GM21526 (cell line): Measurements from ENCODE around the gene STRA6.

ENCODE experiments used
- ATAC-seq: cut with Tn5 transposase; IDR thresholded peaks from one replicate; pipeline ENCODE4 v1.9.1; 2021; ENCODE audit warnings: moderate library complexity; ENCODE audit not compliant: unreplicated experiment, low FRiP score

The STRA6 gene

GRCh38 chr15:74208901-74209559, 6.4 kb upstream of the STRA6 start:
- ATAC-seq, result no peak

GRCh38 chr15:74208496-74208895, 5.9 kb upstream of the STRA6 start:
- ATAC-seq, result no peak

- ATAC-seq, result no peak
Measured at GRCh38 chr15:74207652-74208440, 5.3 kb upstream of the STRA6 start.

GRCh38 chr15:74206801-74207281, 4.3 kb upstream of the STRA6 start:
- no peak for ATAC-seq

- ATAC-seq, result no peak
Measured at GRCh38 chr15:74205582-74205947, 3.0 kb upstream of the STRA6 start.

- no peak for ATAC-seq
Measured at GRCh38 chr15:74203914-74204431, 1.4 kb upstream of the STRA6 start.

GRCh38 chr15:74201710-74202420, 722 bp downstream of the STRA6 start:
- no peak for ATAC-seq

- ATAC-seq, result no peak
Measured at GRCh38 chr15:74200871-74201419, 1.6 kb downstream of the STRA6 start.

- ATAC-seq, result no peak
Measured at GRCh38 chr15:74200412-74200815, 2.2 kb downstream of the STRA6 start.

- ATAC-seq, result no peak
Measured at GRCh38 chr15:74199297-74199652, 3.3 kb downstream of the STRA6 start.

GRCh38 chr15:74197176-74197965, 5.2 kb downstream of the STRA6 start:
- no peak for ATAC-seq

GRCh38 chr15:74196175-74196574, 6.4 kb downstream of the STRA6 start:
- no peak for ATAC-seq

GRCh38 chr15:74194572-74195559, 7.7 kb downstream of the STRA6 start:
- no peak for ATAC-seq

- ATAC-seq, result no peak
Measured at GRCh38 chr15:74193905-74194304, 8.7 kb downstream of the STRA6 start.

- no peak for ATAC-seq
Measured at GRCh38 chr15:74193299-74193718, 9.3 kb downstream of the STRA6 start.

- ATAC-seq, result no peak
Measured at GRCh38 chr15:74192751-74193150, 9.8 kb downstream of the STRA6 start.

GRCh38 chr15:74191798-74192197, 10.8 kb downstream of the STRA6 start:
- no peak for ATAC-seq

GRCh38 chr15:74188216-74188615, 14.4 kb downstream of the STRA6 start:
- no peak for ATAC-seq
